Thyroid gland (tissue), 4 donors: ENCODE data around the gene TMIGD3.

ENCODE experiments used
- CTCF ChIP-seq, 6 experiments: fragments of 200-600 bp in 3 of 6; fragments of 450-650 bp in 3 of 6; sonication (generic) in 3 of 6; IDR thresholded peaks; one replicate each; pipeline ENCODE4 v1.5.1; 2016 to 2019; ENCODE audit warnings: antibody characterized with exemption in 6 of 6, mild to moderate bottlenecking in 2 of 6, inconsistent platforms in 1 of 6, moderate library complexity in 1 of 6
- POLR2A ChIP-seq, 2 donors: fragments of 450-650 bp; IDR thresholded peaks; one replicate each; pipeline ENCODE4 v1.6.1; 2017; ENCODE audit warnings: antibody characterized with exemption in 2 of 2, mild to moderate bottlenecking in 2 of 2, moderate library complexity in 1 of 2

GRCh38 chr1:111450185-111450584 is 53.2 kb downstream of the TMIGD3 start:
- TF ChIP-seq POLR2A (IDR thresholded peaks at IDR 0.05) (no peak), CTCF (IDR thresholded peaks at IDR 0.05) (no peak)
